ENCODE data around the gene PRKAG2. TPM values are rescaled to one million over a fixed set of nuclear protein-coding genes. Genes with fewer than 3 reads are reported as not detected.

PRKAG2 gene
- total and polyA plus RNA-seq, 4 donors = 3.6 to 25.1 (median 16.8) TPM

DNA sequence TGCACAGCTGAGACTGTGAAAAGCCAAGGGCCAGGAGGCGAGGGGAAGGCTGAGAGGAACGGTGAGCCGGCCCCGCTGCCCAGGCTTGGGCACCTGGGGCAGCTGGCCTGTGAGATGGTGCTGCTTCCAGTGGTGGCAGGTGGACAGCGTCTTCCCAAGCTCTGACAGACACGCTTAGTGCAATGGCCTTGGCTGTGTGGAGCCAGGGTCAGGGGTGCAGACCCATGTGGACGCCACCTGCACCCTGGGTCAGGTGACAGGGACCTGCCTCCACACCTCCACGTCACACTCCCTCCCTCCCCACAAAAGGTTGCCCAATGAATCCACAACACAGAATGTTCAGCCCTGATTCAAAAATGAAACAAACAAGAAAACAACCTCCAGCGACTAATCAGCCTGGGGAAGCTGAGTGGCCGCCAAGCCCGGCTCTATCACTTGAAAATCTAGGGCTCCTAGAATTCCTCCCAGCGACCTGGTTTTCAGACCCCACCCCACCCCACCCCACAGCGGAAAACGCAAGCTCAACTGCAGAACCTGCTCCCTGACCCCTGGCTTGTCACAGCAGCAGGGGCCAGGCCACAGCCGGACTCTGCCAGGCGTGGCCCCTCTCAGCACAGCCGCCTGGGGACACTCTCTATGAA is 54.3 kb downstream of the PRKAG2 start:
- DNase-seq (ENCODE audit: low spot score) = peak; percentile 60
- H3K4me3 ChIP-seq (ENCODE audit: low read depth in 1 of 3, low read length in 3 of 3) = peak overlapping the region in 1 of 3 donors; percentile 14

More for the DNA sequence above, 54.3 kb downstream of the PRKAG2 start:
- Histone ChIP-seq H3K9ac (ENCODE audit: low read depth in 1 of 2, low read length in 2 of 2) (peak overlapping the region; percentile 69 to 81), H3K27me3 (ENCODE audit: control insufficient read depth in 4 of 4, insufficient read depth in 4 of 4, low read length in 3 of 4) (no peaks in the 10 kb centered on the region), H3K36me3 (ENCODE audit: control insufficient read depth in 4 of 4, insufficient read depth in 3 of 4, low read depth in 1 of 4, low read length in 3 of 4) (no peaks in the 10 kb centered on the region), H3K9me3 (ENCODE audit: control insufficient read depth in 4 of 4, low read length in 3 of 4) (no peaks in the 10 kb centered on the region), H3K27ac (ENCODE audit: low read depth in 1 of 2, low read length in 2 of 2) (peak overlapping the region; percentile 93 to 97), H3K4me1 (ENCODE audit: control insufficient read depth in 4 of 4, insufficient read depth in 4 of 4, low read length in 3 of 4) (peaks cover 26 to 71% (median 54%) of the 10 kb centered on the region in 4 donors)
- TF ChIP-seq RAD21 (IDR thresholded peaks at IDR 0.05) = peak; percentile 57 to 59
- peak; percentile 54 for TF ChIP-seq FOXA1 (IDR thresholded peaks at IDR 0.05)
- TF ChIP-seq JUND (IDR thresholded peaks at IDR 0.05) = peak; percentile 51 to 62
- no peak for TF ChIP-seq ATF3 (IDR thresholded peaks at IDR 0.05)
- TF ChIP-seq RXRA (IDR thresholded peaks at IDR 0.05) = peak; percentile 92 to 94
- peak; percentile 96 to 99 for TF ChIP-seq HNF4A (conservative IDR thresholded peaks at IDR 0.05)
- peak; percentile 77 for TF ChIP-seq ZBTB33 (IDR thresholded peaks at IDR 0.05)
- no peak for TF ChIP-seq EGR1 (IDR thresholded peaks at IDR 0.05; ENCODE audit: low read depth in 2 of 2)
- no peak for TF ChIP-seq CTCF (IDR thresholded peaks at IDR 0.05; ENCODE audit: low read depth, low read length, missing input control)
- peak; percentile 63 for TF ChIP-seq YY1 (IDR thresholded peaks at IDR 0.05)
- TF ChIP-seq HNF4G (IDR thresholded peaks at IDR 0.05) = peak; percentile 88
- no peak for TF ChIP-seq TAF1 (conservative IDR thresholded peaks at IDR 0.05)
- TF ChIP-seq SP1 (IDR thresholded peaks at IDR 0.05) = peak; percentile 95
- peak; percentile 60 for TF ChIP-seq NR2F2 (IDR thresholded peaks at IDR 0.05)
- TF ChIP-seq, protein P1, sequence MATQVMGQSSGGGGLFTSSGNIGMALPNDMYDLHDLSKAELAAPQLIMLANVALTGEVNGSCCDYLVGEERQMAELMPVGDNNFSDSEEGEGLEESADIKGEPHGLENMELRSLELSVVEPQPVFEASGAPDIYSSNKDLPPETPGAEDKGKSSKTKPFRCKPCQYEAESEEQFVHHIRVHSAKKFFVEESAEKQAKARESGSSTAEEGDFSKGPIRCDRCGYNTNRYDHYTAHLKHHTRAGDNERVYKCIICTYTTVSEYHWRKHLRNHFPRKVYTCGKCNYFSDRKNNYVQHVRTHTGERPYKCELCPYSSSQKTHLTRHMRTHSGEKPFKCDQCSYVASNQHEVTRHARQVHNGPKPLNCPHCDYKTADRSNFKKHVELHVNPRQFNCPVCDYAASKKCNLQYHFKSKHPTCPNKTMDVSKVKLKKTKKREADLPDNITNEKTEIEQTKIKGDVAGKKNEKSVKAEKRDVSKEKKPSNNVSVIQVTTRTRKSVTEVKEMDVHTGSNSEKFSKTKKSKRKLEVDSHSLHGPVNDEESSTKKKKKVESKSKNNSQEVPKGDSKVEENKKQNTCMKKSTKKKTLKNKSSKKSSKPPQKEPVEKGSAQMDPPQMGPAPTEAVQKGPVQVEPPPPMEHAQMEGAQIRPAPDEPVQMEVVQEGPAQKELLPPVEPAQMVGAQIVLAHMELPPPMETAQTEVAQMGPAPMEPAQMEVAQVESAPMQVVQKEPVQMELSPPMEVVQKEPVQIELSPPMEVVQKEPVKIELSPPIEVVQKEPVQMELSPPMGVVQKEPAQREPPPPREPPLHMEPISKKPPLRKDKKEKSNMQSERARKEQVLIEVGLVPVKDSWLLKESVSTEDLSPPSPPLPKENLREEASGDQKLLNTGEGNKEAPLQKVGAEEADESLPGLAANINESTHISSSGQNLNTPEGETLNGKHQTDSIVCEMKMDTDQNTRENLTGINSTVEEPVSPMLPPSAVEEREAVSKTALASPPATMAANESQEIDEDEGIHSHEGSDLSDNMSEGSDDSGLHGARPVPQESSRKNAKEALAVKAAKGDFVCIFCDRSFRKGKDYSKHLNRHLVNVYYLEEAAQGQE (IDR thresholded peaks at IDR 0.05) = peak; percentile 81
- TF ChIP-seq GABPA (IDR thresholded peaks at IDR 0.05 in 1 of 2, conservative IDR thresholded peaks at IDR 0.05 in 1 of 2) = no peak
- TF ChIP-seq FOXA2 (IDR thresholded peaks at IDR 0.05) = no peak
- TF ChIP-seq, protein P2, sequence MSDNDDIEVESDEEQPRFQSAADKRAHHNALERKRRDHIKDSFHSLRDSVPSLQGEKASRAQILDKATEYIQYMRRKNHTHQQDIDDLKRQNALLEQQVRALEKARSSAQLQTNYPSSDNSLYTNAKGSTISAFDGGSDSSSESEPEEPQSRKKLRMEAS (IDR thresholded peaks at IDR 0.05) = peak; percentile 85
- WGBS = 35% methylated on average over 17 of the region's 17 CpGs
